CD14-positive monocyte (primary cell): Measurements from ENCODE around the gene ACAP3. TPM values are rescaled to one million over a fixed set of nuclear protein-coding genes. Genes with fewer than 3 reads are reported as not detected.

Experiments used
- DNase-seq, 3 donors: peaks; one replicate each; pipeline ENCODE4 v3.0.0-alpha.2; 2011 to 2022
- H2AFZ ChIP-seq: 2 replicates; pipeline ENCODE4 v1.6.0; 2012; ENCODE audit warnings: mild to moderate bottlenecking, low read depth, low read length, inconsistent platforms; ENCODE audit not compliant: insufficient read depth, poor library complexity, severe bottlenecking
- H3K27ac ChIP-seq, 2 donors: 1 replicate in 1 of 2; 2 replicates in 1 of 2; pipeline ENCODE4 v1.5.1; 2012 to 2013; ENCODE audit warnings: low read length in 2 of 2, control low read depth in 1 of 2, inconsistent platforms in 1 of 2, low read depth in 1 of 2, mild to moderate bottlenecking in 1 of 2
- H3K27me3 ChIP-seq, 2 donors: one replicate each; pipeline versions ENCODE4 v1.6.0 to v1.6.1; 2011 to 2013; ENCODE audit warnings: low read length in 2 of 2; ENCODE audit not compliant: control insufficient read depth in 2 of 2, insufficient read depth in 2 of 2
- H3K36me3 ChIP-seq, 2 donors: replicated peaks in 1 of 2; 1 replicate in 1 of 2; 2 replicates in 1 of 2; pipeline versions ENCODE4 v1.5.1 to v1.6.1; 2012 to 2013; ENCODE audit warnings: low read length in 2 of 2, control low read depth in 1 of 2, inconsistent platforms in 1 of 2, mild to moderate bottlenecking in 1 of 2; ENCODE audit not compliant: insufficient read depth in 2 of 2, control insufficient read depth in 1 of 2
- H3K4me1 ChIP-seq, 2 donors: 1 replicate in 1 of 2; 2 replicates in 1 of 2; pipeline versions ENCODE4 v1.5.1 to v1.6.1; 2012 to 2013; ENCODE audit warnings: low read length in 2 of 2, control low read depth in 1 of 2, inconsistent platforms in 1 of 2, mild to moderate bottlenecking in 1 of 2, moderate library complexity in 1 of 2; ENCODE audit not compliant: insufficient read depth in 2 of 2, control insufficient read depth in 1 of 2
- H3K4me2 ChIP-seq: replicated peaks from 2 replicates; pipeline ENCODE3; 2012; ENCODE audit warnings: low read length, moderate library complexity, mild to moderate bottlenecking; ENCODE audit not compliant: poor library complexity, severe bottlenecking; ENCODE audit errors: extremely low read depth
- H3K4me3 ChIP-seq, 3 experiments: fragments of 200-600 bp in 1 of 3; sonication (generic) in 1 of 3; replicated peaks in 1 of 3; 1 replicate in 2 of 3; 2 replicates in 1 of 3; pipeline ENCODE4 v1.5.1; 2011 to 2013; ENCODE audit warnings: low read length in 3 of 3, mild to moderate bottlenecking in 3 of 3, control low read depth in 2 of 3, low read depth in 2 of 3, inconsistent platforms in 1 of 3, moderate library complexity in 1 of 3
- H3K79me2 ChIP-seq: 2 replicates; pipeline ENCODE4 v1.6.0; 2012; ENCODE audit warnings: mild to moderate bottlenecking, control low read depth, inconsistent platforms, low read length, moderate library complexity; ENCODE audit not compliant: insufficient read depth
- H3K9ac ChIP-seq: 2 replicates; pipeline ENCODE4 v1.6.0; 2017; ENCODE audit warnings: low read length, mild to moderate bottlenecking; ENCODE audit not compliant: insufficient read depth, poor library complexity, severe bottlenecking
- H3K9me3 ChIP-seq, 2 donors: replicated peaks in 1 of 2; 1 replicate in 1 of 2; 2 replicates in 1 of 2; pipeline versions ENCODE4 v1.5.1 to v1.6.1; 2012 to 2013; ENCODE audit warnings: low read length in 2 of 2, control low read depth in 1 of 2; ENCODE audit not compliant: control insufficient read depth in 1 of 2, insufficient read depth in 1 of 2
- H4K20me1 ChIP-seq: 2 replicates; pipeline ENCODE4 v1.6.0; 2012; ENCODE audit warnings: mild to moderate bottlenecking, low read length, control low read depth, moderate library complexity; ENCODE audit not compliant: insufficient read depth
- H3K27ac Mint-ChIP-seq, 7 donors: one replicate each; pipeline ENCODE4 v1.8.0; 2020; ENCODE audit warnings: mild to moderate bottlenecking in 7 of 7, mixed read lengths in 7 of 7, moderate library complexity in 6 of 7, inconsistent platforms in 2 of 7
- H3K27me3 Mint-ChIP-seq, 3 donors: one replicate each; pipeline ENCODE4 v1.8.0; 2021 to 2022; ENCODE audit warnings: low read depth in 3 of 3, mild to moderate bottlenecking in 3 of 3, mixed read lengths in 3 of 3, moderate library complexity in 3 of 3, inconsistent platforms in 1 of 3
- H3K36me3 Mint-ChIP-seq, 2 donors: one replicate each; pipeline ENCODE4 v1.8.0; 2020; ENCODE audit warnings: mixed read lengths in 2 of 2, inconsistent platforms in 1 of 2, mild to moderate bottlenecking in 1 of 2
- H3K4me1 Mint-ChIP-seq: one replicate; pipeline ENCODE4 v1.8.0; 2020; ENCODE audit warnings: mild to moderate bottlenecking, mixed read lengths
- H3K4me3 Mint-ChIP-seq, 2 donors: one replicate each; pipeline ENCODE4 v1.8.0; 2020; ENCODE audit warnings: mild to moderate bottlenecking in 2 of 2, mixed read lengths in 2 of 2, moderate library complexity in 1 of 2
- H3K9me3 Mint-ChIP-seq, 7 donors: one replicate each; pipeline ENCODE4 v1.8.0; 2020 to 2022; ENCODE audit warnings: mixed read lengths in 7 of 7, mild to moderate bottlenecking in 6 of 7, moderate library complexity in 6 of 7, inconsistent platforms in 2 of 7
- WGBS: methylation state at CpG from one replicate; pipeline ENCODE4 v1.1.5; 2013; ENCODE audit warnings: missing lambda C conversion rate; ENCODE audit not compliant: insufficient coverage; 5-methylcytosine and 5-hydroxymethylcytosine counted together
- intact Hi-C, 2 donors: fragments of 100-400 bp; cut with micrococcal nuclease; formaldehyde crosslinking; loops; one replicate each; pipeline versions ENCODE4 v1.15.0 to v1.15.1; 2023
- polyA plus RNA-seq, 3 donors: library from polyadenylated mRNA; depleted of rRNA in 1 of 3; unstranded in 2 of 3; stranded (reverse) in 1 of 3; fragments of 300-500 nt in 2 of 3; fragments of >200 nt in 1 of 3; fragmentation: Illumina TruSeq in 2 of 3; gene quantifications; 1 replicate in 2 of 3; 2 replicates in 1 of 3; pipeline ENCODE4 v1.2.3, GENCODE V29; 2012 to 2021
- TF ChIP-seq, protein P1 (sequence below): fragments of 200-600 bp; IDR thresholded peaks from one replicate; pipeline ENCODE4 v1.8.0; 2022; ENCODE audit warnings: antibody characterized with exemption, mild to moderate bottlenecking

ACAP3 gene
- polyA plus RNA-seq, 3 donors, result 3.5 to 132 (median 4.0) TPM

DNA sequence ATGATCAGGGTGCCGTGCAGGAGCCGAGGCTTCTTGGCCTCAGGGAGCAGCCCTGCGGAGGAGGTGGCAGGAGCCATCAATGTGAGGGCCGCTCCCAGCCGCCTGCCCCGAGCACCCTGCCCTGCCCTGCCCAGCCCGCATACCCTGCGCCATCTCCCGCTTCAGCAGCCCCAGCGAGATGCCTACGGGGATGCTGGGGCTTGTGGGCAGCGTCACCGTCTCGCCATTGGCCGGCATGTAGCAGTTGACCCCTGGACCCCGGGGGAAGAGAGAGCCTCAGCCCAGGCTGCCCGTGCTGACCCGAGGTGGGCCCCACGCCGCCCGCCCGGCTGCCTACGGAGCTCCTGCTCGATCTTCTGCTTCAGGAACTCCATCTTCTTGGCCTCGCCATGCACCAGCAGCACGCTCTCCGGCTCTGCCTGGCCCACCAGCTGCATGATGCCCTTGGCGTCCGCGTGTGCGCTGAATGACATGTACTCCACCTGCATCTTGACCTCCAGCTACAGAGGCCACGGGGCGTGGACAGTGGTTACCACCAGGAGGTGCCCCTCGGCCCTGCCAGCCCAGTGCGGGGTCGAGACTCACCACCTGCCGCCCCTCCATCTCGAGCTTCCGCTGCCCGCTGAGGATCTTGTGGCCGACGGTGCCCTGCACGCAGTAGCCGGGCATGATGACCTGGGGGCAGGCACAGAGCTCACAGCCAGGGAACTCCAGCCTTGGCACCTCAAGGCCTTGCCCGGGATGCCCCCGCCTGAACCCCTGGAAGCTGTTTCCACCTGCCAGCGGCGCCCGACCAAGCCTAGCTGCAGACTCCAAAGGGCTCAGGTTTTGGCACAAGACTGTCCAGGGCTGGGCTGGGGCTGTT lies 5.0 kb upstream of the ACAP3 start:
- no peak overlapping the region for H3K27ac ChIP-seq
- no peaks in the 10 kb centered on the region for H3K9me3 Mint-ChIP-seq
- no peaks in the 10 kb centered on the region for H3K27me3 Mint-ChIP-seq
- peaks cover 57 to 67% of the 10 kb centered on the region in 2 donors for H3K36me3 ChIP-seq
- WGBS, result 97% methylated on average over 49 of the region's 49 CpGs
- intact Hi-C loops, result no loop called here
- peaks cover 33 to 66% of the 10 kb centered on the region in 2 donors for H3K36me3 Mint-ChIP-seq
- H3K4me1 ChIP-seq, result peaks cover 8 to 13% of the 10 kb centered on the region in 2 donors
- peaks cover 4% of the 10 kb centered on the region for H3K79me2 ChIP-seq
- TF ChIP-seq, protein P1, sequence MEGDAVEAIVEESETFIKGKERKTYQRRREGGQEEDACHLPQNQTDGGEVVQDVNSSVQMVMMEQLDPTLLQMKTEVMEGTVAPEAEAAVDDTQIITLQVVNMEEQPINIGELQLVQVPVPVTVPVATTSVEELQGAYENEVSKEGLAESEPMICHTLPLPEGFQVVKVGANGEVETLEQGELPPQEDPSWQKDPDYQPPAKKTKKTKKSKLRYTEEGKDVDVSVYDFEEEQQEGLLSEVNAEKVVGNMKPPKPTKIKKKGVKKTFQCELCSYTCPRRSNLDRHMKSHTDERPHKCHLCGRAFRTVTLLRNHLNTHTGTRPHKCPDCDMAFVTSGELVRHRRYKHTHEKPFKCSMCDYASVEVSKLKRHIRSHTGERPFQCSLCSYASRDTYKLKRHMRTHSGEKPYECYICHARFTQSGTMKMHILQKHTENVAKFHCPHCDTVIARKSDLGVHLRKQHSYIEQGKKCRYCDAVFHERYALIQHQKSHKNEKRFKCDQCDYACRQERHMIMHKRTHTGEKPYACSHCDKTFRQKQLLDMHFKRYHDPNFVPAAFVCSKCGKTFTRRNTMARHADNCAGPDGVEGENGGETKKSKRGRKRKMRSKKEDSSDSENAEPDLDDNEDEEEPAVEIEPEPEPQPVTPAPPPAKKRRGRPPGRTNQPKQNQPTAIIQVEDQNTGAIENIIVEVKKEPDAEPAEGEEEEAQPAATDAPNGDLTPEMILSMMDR, result no peak
- no peak overlapping the region for H3K27ac Mint-ChIP-seq
- no peak overlapping the region for H2AFZ ChIP-seq
- no peaks in the 10 kb centered on the region for H3K9me3 ChIP-seq
- no peak overlapping the region for H3K4me3 ChIP-seq
- no peak for DNase-seq
- peaks cover 8% of the 10 kb centered on the region for H3K4me1 Mint-ChIP-seq
- no peak overlapping the region for H3K4me3 Mint-ChIP-seq
- H3K27me3 ChIP-seq, result no peaks in the 10 kb centered on the region
- H4K20me1 ChIP-seq, result peaks cover 46% of the 10 kb centered on the region
- no peak overlapping the region for H3K9ac ChIP-seq
- no peak overlapping the region for H3K4me2 ChIP-seq

DNA sequence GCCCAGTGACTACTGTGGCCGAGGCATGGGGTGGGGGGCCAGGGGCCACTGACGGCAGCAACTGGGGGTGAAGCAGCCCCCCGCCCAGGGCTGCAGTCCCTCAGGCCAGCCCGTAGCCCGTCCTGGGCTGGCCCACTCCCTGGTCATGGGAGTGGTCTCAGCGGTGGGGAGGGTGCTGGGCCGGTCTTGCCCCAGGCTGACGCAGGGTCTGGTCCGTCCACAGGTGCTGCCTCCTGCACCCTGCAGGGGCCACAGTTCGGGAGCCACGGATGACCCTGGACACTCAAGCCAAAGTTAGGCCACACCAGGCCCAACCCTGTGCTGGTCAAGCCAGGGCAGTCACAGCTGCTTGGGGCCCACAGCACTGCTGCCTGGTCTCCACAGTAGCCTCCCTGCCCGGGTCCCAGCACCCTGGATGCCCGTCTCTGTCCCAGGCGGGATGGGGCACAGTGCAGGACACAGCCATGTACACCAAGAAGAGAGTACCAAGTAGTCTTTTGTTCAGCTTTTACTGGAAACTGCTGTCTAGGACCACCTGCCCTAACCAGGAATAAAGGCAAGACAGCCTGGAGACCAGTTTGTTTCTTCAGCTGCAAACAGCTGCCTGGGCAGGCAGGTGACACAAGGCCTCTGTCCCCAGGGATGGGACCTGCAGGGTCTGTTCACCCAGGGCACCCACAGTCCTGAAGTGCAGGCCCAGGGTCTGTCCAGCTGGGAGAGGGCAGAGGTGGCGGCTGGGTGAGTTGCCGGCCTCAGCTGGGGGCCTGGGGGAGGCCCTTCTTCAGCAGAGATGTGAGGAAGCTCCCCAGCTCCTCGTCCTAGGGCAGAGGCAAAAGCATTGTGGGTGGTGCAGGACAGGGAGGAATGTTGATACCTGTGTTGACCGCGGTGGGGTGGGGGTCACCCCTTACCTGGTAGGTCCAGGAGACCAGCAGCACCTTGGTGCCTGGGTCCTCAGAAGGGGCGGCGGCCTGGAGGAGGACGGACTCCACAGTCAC lies 3.7 kb upstream of the ACAP3 start:
- Histone ChIP-seq H3K36me3 (peaks cover 54 to 58% of the 10 kb centered on the region in 2 donors), H3K9ac (no peak overlapping the region), H2AFZ (no peak overlapping the region), H3K4me3 (no peak overlapping the region), H3K9me3 (no peaks in the 10 kb centered on the region), H3K27ac (no peak overlapping the region), H3K4me2 (no peak overlapping the region), H4K20me1 (peaks cover 47% of the 10 kb centered on the region), H3K4me1 (peaks cover 17 to 22% of the 10 kb centered on the region in 2 donors), H3K79me2 (peaks cover 13% of the 10 kb centered on the region), H3K27me3 (no peaks in the 10 kb centered on the region)
- H3K36me3 Mint-ChIP-seq, result peaks cover 27 to 57% of the 10 kb centered on the region in 2 donors
- no peak overlapping the region for H3K4me3 Mint-ChIP-seq
- peaks cover 0 to 2% (median 0%) of the 10 kb centered on the region in 3 donors for H3K27me3 Mint-ChIP-seq
- WGBS, result 95% methylated on average over 22 of the region's 22 CpGs
- intact Hi-C loops, result no loop called here
- no peak for DNase-seq
- no peak overlapping the region for H3K27ac Mint-ChIP-seq
- H3K9me3 Mint-ChIP-seq, result no peaks in the 10 kb centered on the region
- TF ChIP-seq, protein P1, result no peak
- peaks cover 16% of the 10 kb centered on the region for H3K4me1 Mint-ChIP-seq
